Activated naive CD8-positive, alpha-beta T cell treated with anti-CD3 and anti-CD28 coated beads, Interleukin-2, amount 10 ng/mL, durations not matched to agents 7 days and 5 days (primary cell): ENCODE data around the gene MICALL1. TPM values are rescaled to one million over a fixed set of nuclear protein-coding genes. Genes with fewer than 3 reads are reported as not detected.

Experiments
- ATAC-seq: fragments of 150-1000 bp; cut with Tn5 transposase; one replicate; pipeline ENCODE4 v1.10.0; 2021; ENCODE audit warnings: low read depth, moderate library complexity
- POLR2A ChIA-PET: fragments of 350-600 bp; sonication (Branson Sonifier 250); formaldehyde crosslinking; loops from one replicate; lab custom pipeline; 2021; ENCODE audit warnings: antibody characterized with exemption; lab: Charles Lee
- DNase-seq: peaks from one replicate; pipeline ENCODE4 v3.0.0; 2021
- H3K27ac Mint-ChIP-seq: one replicate; pipeline ENCODE4 v1.8.0; 2022; ENCODE audit warnings: mild to moderate bottlenecking, mixed read lengths
- H3K27me3 Mint-ChIP-seq: one replicate; pipeline ENCODE4 v1.8.0; 2022; ENCODE audit warnings: mild to moderate bottlenecking, moderate library complexity, mixed read lengths
- H3K36me3 Mint-ChIP-seq: one replicate; pipeline ENCODE4 v1.8.0; 2021; ENCODE audit warnings: mild to moderate bottlenecking, mixed read lengths
- H3K4me1 Mint-ChIP-seq: one replicate; pipeline ENCODE4 v1.8.0; 2021; ENCODE audit warnings: mixed read lengths
- H3K4me3 Mint-ChIP-seq: one replicate; pipeline ENCODE4 v1.8.0; 2022; ENCODE audit warnings: mild to moderate bottlenecking, moderate library complexity, mixed read lengths
- H3K9me3 Mint-ChIP-seq: one replicate; pipeline ENCODE4 v1.8.0; 2021; ENCODE audit warnings: mixed read lengths
- microRNA-seq: library from miRNA; unstranded; fragments of <30 nt; microRNA quantifications from one replicate; pipeline ENCODE4 v1.2.0, GENCODE V29; 2022
- total RNA-seq, 2 experiments: library from RNA; stranded (reverse); gene quantifications; one replicate each; pipeline ENCODE4 v1.2.3, GENCODE V29; 2021

Gene MICALL1
- total RNA-seq, 2 experiments from 2014 or later, result 27.9 to 31.3 TPM

DNA sequence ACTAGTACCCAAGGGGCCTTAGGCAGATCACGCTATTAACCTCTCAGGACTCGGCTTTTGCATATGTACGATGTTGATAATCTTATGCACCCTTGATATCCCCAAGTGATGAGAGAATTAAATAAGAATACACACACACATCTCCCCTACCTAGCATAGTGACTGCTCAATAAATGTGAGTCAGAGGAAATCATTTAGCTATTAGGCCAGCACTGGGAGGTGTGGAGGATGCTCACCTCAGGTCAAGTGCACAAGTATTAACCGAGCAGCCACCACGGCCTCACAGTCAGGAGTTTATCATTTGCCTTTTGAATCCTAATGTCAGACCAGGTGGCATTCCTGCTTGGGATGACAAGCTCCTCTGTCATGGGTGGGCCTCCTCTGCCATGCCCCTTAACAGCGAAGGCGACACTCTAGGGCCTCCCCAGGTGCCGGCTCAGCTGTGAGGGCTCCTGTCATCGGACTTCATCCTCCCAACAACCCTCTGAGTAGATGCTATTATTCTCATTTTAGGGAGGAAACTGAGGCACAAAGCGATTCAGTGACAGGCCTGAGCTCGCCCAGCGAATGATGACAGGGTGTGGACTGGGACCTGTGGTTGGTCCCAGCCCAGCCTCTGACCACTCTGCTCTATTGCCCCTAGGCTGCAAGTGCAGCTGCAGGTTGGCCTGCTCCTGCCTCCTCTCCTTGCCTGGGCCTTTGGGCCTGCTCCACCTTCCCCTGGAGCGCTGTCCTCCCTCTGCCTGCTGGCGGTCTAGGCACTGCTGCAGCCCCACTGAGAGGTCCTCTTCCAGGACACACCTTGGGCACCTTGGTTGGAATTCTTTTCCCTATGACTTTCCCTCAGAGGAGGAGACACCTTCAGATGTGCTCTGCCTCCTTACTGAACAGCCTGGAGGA lies 83.3 kb downstream of the MICALL1 start:
- no peak for ATAC-seq
- no peak for DNase-seq
- H3K9me3 Mint-ChIP-seq, result no peaks in the 10 kb centered on the region
- H3K36me3 Mint-ChIP-seq, result no peaks in the 10 kb centered on the region
- H3K4me1 Mint-ChIP-seq, result peaks cover 3% of the 10 kb centered on the region
- POLR2A ChIA-PET, result no interaction called here
- no peak overlapping the region for H3K27ac Mint-ChIP-seq
- H3K4me3 Mint-ChIP-seq, result no peak overlapping the region
- no peaks in the 10 kb centered on the region for H3K27me3 Mint-ChIP-seq

DNA sequence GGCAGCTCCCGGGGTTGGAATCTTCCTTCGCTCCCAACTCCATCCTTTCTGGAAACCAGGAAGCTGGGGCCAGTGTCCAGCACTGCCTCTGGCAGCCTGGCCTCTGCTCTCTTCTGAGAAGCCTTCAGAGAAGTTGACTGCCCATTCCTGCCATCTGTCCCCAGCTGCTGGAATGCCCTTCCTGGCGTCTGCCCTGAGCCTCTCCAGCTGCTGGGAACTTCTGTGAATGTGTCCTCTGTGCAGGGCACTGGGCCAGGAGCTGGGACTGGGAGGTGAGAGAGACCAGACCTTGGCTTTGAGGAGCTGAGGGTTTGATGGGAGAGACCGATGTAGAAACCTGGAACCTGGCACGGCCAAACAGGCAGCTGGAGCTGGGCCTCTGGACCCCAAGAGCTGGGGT lies 84.2 kb downstream of the MICALL1 start:
- no peak overlapping the region for H3K27ac Mint-ChIP-seq
- ATAC-seq, result no peak
- H3K27me3 Mint-ChIP-seq, result no peaks in the 10 kb centered on the region
- H3K9me3 Mint-ChIP-seq, result no peaks in the 10 kb centered on the region
- H3K4me1 Mint-ChIP-seq, result peaks cover 3% of the 10 kb centered on the region
- POLR2A ChIA-PET, result no interaction called here
- no peaks in the 10 kb centered on the region for H3K36me3 Mint-ChIP-seq
- no peak overlapping the region for H3K4me3 Mint-ChIP-seq
- DNase-seq, result no peak

- POLR2A ChIA-PET, result no interaction called here
- no peaks in the 10 kb centered on the region for H3K27me3 Mint-ChIP-seq
Measured at GRCh38 chr22:37990862-37991261, 84.8 kb downstream of the MICALL1 start.

DNA sequence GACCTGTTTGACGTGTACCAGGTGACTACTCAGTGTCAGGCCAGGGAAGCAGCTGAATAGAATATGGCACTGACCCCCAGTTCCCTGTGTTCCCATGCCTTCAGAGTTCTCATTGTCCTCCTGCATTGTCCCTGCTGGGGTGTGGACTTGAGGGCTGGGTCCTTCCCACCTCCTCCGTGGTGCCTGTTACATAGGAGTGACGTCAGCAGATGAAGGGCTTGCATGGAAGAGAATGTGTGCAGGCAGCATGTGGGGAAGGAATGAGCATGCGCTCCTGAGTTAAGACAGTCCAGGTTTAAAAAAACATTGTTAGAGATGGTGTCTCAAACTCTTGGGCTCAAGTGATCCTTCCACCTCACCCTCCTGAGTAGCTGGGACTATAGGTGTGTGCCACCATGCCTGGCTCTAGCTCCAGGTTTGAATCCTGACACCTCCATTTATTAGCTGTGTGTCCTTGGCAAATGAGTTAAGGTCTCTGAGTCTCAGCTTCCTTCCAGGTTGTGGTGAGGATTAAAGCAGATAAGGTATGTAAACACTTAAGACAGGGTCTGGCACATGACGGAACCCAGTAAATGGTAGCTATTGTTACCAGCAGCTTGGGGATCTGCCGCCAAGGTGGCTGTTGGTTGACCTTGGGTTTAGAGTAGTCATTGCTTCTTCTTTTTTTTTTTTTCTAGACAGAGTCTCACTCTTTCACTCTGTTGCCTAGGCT lies 85.8 kb downstream of the MICALL1 start:
- DNase-seq, result no peak
- ATAC-seq, result no peak
- Mint-ChIP-seq H3K27me3 (no peaks in the 10 kb centered on the region), H3K9me3 (no peaks in the 10 kb centered on the region), H3K4me1 (peaks cover 7% of the 10 kb centered on the region), H3K4me3 (no peak overlapping the region), H3K27ac (no peak overlapping the region), H3K36me3 (no peaks in the 10 kb centered on the region)
- POLR2A ChIA-PET, result no interaction called here

More at GRCh38 chr22:37990862-37991261, 84.8 kb downstream of the MICALL1 start:
- peaks cover 3% of the 10 kb centered on the region for H3K4me1 Mint-ChIP-seq
- no peaks in the 10 kb centered on the region for H3K9me3 Mint-ChIP-seq
- ATAC-seq (no peak), DNase-seq (no peak)
- H3K36me3 Mint-ChIP-seq, result no peaks in the 10 kb centered on the region
- H3K4me3 Mint-ChIP-seq, result no peak overlapping the region
- H3K27ac Mint-ChIP-seq, result no peak overlapping the region

Small RNAs within 50 kb of the gene (microRNA-seq; reads per million reads assigned to microRNA genes)
- not detected for gene MIR4534
- gene MIR6820, result not detected

Other genes with a start within 250 kb of the MICALL1 start
- gene PDXP, start 247.6 kb upstream of the MICALL1 start, total RNA-seq, result 10 to 100 TPM; 16.4 to 16.6 TPM
- 1,000 to 10,000 TPM; 1,082 to 1,187 TPM for gene LGALS1, start 230.7 kb upstream of the MICALL1 start, total RNA-seq
- 10 to 100 TPM; 42.8 to 50.4 TPM for gene NOL12, start 220.0 kb upstream of the MICALL1 start, total RNA-seq
- gene TRIOBP, start 209.2 kb upstream of the MICALL1 start, total RNA-seq, result 10 to 100 TPM; 41.4 to 44.4 TPM
- gene GCAT, start 98.4 kb upstream of the MICALL1 start, total RNA-seq, result 10 to 100 TPM in 1 of 2 experiments, 1 to 10 TPM in 1; 9.8 to 10.1 TPM
- gene GALR3, start 82.9 kb upstream of the MICALL1 start, total RNA-seq, result not detected
- 10 to 100 TPM; 22.2 to 23.3 TPM for gene ANKRD54, start 62.0 kb upstream of the MICALL1 start, total RNA-seq
- 100 to 1,000 TPM; 328 to 368 TPM for gene EIF3L, start 56.9 kb upstream of the MICALL1 start, total RNA-seq
- gene C22orf23, start 47.3 kb downstream of the MICALL1 start, total RNA-seq, result not detected
- 10 to 100 TPM; 60.2 to 61.4 TPM for gene POLR2F, start 47.4 kb downstream of the MICALL1 start, total RNA-seq
- not detected for gene SOX10, start 78.3 kb downstream of the MICALL1 start, total RNA-seq
- 10 to 100 TPM; 21.4 to 21.8 TPM for gene PICK1, start 151.1 kb downstream of the MICALL1 start, total RNA-seq
- not detected for gene SLC16A8, start 177.9 kb downstream of the MICALL1 start, total RNA-seq
- 1 to 10 TPM; 1.6 to 2.0 TPM for gene BAIAP2L2, start 204.4 kb downstream of the MICALL1 start, total RNA-seq